GM23338 (cell line): ENCODE data around the gene CAMTA1.

ENCODE experiments used
- CREB1 ChIP-seq: fragments of 250-450 bp; sonication (Bioruptor Pico); IDR thresholded peaks from 2 replicates; pipeline ENCODE4 v1.5.0; 2020; ENCODE audit warnings: low read depth, mild to moderate bottlenecking, moderate library complexity
- EZH2 ChIP-seq: fragments of 200-600 bp; sonication (generic); IDR thresholded peaks from one replicate; pipeline ENCODE4 v1.8.0; 2017; ENCODE audit warnings: antibody characterized with exemption, mild to moderate bottlenecking, low read depth; ENCODE audit not compliant: unreplicated experiment
- EZH2phosphoT487 ChIP-seq: fragments of 200-600 bp; sonication (generic); IDR thresholded peaks from one replicate; pipeline ENCODE4 v1.8.1; 2018; ENCODE audit warnings: antibody characterized with exemption; ENCODE audit not compliant: unreplicated experiment
- JUNB ChIP-seq: IDR thresholded peaks from one replicate; pipeline ENCODE4 v1.6.1; 2016; ENCODE audit warnings: antibody characterized with exemption; ENCODE audit not compliant: unreplicated experiment
- POLR2AphosphoS5 ChIP-seq: IDR thresholded peaks from 2 replicates; pipeline ENCODE4 v1.6.1; 2016; ENCODE audit warnings: antibody characterized with exemption, low read depth
- STAT1 ChIP-seq: IDR thresholded peaks from one replicate; pipeline ENCODE4 v1.6.1; 2016; ENCODE audit warnings: antibody characterized with exemption; ENCODE audit not compliant: unreplicated experiment
- ZNF114 ChIP-seq: fragments of 250-450 bp; sonication (Bioruptor Pico); IDR thresholded peaks from 2 replicates; pipeline ENCODE4 v1.5.0; 2020; ENCODE audit warnings: mild to moderate bottlenecking, moderate library complexity
- TF ChIP-seq, protein P1 (sequence below), 2 experiments: fragments of 200-600 bp in 1 of 2; sonication (generic) in 1 of 2; conservative IDR thresholded peaks; 2 replicates each; pipeline versions ENCODE4 v1.5.1 to v1.6.1; 2016 to 2017; ENCODE audit warnings: antibody characterized with exemption in 2 of 2, low read depth in 2 of 2, mild to moderate bottlenecking in 2 of 2, moderate library complexity in 1 of 2
- TF ChIP-seq, protein P2 (sequence below): IDR thresholded peaks from one replicate; pipeline ENCODE4 v1.6.1; 2018; ENCODE audit warnings: antibody characterized with exemption; ENCODE audit not compliant: unreplicated experiment
- TF ChIP-seq, protein P3 (sequence below): IDR thresholded peaks from 2 replicates; pipeline ENCODE4 v1.6.1; 2016; ENCODE audit warnings: antibody characterized with exemption
- TF ChIP-seq, protein P4 (sequence below): fragments of 250-450 bp; sonication (Bioruptor Pico); IDR thresholded peaks from 2 replicates; pipeline ENCODE4 v1.5.0; 2020; ENCODE audit warnings: mild to moderate bottlenecking, moderate library complexity

DNA sequence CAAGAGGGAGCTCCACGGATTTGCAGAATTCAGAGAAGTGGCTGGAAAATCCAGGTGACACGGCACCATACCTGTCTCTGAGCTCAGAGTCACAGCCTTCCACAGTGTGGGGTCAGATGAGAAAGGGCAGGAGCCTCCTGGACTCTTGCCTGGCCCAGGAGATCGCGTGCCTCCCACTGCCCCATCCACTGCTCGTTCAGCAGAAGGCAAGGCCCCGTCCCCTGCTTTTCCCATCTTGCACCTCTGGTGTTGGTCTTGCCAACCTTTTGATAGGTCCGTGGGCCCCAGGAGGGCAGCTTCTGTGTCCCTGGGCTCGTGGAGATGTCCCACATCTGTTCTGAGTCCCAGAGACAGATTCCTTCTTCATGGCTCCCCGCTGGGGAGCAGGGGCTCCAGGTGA lies 902.2 kb downstream of the CAMTA1 start:
- TF ChIP-seq, protein P1, sequence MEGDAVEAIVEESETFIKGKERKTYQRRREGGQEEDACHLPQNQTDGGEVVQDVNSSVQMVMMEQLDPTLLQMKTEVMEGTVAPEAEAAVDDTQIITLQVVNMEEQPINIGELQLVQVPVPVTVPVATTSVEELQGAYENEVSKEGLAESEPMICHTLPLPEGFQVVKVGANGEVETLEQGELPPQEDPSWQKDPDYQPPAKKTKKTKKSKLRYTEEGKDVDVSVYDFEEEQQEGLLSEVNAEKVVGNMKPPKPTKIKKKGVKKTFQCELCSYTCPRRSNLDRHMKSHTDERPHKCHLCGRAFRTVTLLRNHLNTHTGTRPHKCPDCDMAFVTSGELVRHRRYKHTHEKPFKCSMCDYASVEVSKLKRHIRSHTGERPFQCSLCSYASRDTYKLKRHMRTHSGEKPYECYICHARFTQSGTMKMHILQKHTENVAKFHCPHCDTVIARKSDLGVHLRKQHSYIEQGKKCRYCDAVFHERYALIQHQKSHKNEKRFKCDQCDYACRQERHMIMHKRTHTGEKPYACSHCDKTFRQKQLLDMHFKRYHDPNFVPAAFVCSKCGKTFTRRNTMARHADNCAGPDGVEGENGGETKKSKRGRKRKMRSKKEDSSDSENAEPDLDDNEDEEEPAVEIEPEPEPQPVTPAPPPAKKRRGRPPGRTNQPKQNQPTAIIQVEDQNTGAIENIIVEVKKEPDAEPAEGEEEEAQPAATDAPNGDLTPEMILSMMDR (conservative IDR thresholded peaks at IDR 0.05; ENCODE audit: low read depth in 2 of 2) = no peak
- TF ChIP-seq EZH2 (no peak), POLR2AphosphoS5 (no peak), EZH2phosphoT487 (no peak), STAT1 (no peak), JUNB (no peak), CREB1 (CRISPR knock-in tag) (no peak), ZNF114 (CRISPR knock-in tag) (no peak)
- TF ChIP-seq, protein P2, sequence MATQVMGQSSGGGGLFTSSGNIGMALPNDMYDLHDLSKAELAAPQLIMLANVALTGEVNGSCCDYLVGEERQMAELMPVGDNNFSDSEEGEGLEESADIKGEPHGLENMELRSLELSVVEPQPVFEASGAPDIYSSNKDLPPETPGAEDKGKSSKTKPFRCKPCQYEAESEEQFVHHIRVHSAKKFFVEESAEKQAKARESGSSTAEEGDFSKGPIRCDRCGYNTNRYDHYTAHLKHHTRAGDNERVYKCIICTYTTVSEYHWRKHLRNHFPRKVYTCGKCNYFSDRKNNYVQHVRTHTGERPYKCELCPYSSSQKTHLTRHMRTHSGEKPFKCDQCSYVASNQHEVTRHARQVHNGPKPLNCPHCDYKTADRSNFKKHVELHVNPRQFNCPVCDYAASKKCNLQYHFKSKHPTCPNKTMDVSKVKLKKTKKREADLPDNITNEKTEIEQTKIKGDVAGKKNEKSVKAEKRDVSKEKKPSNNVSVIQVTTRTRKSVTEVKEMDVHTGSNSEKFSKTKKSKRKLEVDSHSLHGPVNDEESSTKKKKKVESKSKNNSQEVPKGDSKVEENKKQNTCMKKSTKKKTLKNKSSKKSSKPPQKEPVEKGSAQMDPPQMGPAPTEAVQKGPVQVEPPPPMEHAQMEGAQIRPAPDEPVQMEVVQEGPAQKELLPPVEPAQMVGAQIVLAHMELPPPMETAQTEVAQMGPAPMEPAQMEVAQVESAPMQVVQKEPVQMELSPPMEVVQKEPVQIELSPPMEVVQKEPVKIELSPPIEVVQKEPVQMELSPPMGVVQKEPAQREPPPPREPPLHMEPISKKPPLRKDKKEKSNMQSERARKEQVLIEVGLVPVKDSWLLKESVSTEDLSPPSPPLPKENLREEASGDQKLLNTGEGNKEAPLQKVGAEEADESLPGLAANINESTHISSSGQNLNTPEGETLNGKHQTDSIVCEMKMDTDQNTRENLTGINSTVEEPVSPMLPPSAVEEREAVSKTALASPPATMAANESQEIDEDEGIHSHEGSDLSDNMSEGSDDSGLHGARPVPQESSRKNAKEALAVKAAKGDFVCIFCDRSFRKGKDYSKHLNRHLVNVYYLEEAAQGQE = no peak
- TF ChIP-seq, protein P3, sequence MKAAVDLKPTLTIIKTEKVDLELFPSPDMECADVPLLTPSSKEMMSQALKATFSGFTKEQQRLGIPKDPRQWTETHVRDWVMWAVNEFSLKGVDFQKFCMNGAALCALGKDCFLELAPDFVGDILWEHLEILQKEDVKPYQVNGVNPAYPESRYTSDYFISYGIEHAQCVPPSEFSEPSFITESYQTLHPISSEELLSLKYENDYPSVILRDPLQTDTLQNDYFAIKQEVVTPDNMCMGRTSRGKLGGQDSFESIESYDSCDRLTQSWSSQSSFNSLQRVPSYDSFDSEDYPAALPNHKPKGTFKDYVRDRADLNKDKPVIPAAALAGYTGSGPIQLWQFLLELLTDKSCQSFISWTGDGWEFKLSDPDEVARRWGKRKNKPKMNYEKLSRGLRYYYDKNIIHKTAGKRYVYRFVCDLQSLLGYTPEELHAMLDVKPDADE = no peak
- TF ChIP-seq, protein P4, sequence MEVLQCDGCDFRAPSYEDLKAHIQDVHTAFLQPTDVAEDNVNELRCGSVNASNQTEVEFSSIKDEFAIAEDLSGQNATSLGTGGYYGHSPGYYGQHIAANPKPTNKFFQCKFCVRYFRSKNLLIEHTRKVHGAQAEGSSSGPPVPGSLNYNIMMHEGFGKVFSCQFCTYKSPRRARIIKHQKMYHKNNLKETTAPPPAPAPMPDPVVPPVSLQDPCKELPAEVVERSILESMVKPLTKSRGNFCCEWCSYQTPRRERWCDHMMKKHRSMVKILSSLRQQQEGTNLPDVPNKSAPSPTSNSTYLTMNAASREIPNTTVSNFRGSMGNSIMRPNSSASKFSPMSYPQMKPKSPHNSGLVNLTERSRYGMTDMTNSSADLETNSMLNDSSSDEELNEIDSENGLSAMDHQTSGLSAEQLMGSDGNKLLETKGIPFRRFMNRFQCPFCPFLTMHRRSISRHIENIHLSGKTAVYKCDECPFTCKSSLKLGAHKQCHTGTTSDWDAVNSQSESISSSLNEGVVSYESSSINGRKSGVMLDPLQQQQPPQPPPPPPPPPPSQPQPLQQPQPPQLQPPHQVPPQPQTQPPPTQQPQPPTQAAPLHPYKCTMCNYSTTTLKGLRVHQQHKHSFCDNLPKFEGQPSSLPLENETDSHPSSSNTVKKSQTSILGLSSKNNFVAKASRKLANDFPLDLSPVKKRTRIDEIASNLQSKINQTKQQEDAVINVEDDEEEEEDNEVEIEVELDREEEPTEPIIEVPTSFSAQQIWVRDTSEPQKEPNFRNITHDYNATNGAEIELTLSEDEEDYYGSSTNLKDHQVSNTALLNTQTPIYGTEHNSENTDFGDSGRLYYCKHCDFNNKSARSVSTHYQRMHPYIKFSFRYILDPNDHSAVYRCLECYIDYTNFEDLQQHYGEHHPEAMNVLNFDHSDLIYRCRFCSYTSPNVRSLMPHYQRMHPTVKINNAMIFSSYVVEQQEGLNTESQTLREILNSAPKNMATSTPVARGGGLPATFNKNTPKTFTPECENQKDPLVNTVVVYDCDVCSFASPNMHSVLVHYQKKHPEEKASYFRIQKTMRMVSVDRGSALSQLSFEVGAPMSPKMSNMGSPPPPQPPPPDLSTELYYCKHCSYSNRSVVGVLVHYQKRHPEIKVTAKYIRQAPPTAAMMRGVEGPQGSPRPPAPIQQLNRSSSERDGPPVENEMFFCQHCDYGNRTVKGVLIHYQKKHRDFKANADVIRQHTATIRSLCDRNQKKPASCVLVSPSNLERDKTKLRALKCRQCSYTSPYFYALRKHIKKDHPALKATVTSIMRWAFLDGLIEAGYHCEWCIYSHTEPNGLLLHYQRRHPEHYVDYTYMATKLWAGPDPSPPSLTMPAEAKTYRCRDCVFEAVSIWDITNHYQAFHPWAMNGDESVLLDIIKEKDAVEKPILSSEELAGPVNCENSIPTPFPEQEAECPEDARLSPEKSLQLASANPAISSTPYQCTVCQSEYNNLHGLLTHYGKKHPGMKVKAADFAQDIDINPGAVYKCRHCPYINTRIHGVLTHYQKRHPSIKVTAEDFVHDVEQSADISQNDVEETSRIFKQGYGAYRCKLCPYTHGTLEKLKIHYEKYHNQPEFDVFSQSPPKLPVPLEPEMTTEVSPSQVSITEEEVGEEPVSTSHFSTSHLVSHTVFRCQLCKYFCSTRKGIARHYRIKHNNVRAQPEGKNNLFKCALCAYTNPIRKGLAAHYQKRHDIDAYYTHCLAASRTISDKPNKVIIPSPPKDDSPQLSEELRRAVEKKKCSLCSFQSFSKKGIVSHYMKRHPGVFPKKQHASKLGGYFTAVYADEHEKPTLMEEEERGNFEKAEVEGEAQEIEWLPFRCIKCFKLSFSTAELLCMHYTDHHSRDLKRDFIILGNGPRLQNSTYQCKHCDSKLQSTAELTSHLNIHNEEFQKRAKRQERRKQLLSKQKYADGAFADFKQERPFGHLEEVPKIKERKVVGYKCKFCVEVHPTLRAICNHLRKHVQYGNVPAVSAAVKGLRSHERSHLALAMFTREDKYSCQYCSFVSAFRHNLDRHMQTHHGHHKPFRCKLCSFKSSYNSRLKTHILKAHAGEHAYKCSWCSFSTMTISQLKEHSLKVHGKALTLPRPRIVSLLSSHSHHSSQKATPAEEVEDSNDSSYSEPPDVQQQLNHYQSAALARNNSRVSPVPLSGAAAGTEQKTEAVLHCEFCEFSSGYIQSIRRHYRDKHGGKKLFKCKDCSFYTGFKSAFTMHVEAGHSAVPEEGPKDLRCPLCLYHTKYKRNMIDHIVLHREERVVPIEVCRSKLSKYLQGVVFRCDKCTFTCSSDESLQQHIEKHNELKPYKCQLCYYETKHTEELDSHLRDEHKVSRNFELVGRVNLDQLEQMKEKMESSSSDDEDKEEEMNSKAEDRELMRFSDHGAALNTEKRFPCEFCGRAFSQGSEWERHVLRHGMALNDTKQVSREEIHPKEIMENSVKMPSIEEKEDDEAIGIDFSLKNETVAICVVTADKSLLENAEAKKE (CRISPR knock-in tag) = no peak
